GM15510 (cell line): ENCODE measurements around the gene TBX1.

Experiments used
- POLR2A ChIP-seq: IDR thresholded peaks from 3 replicates; pipeline ENCODE4 v1.6.1; 2011; ENCODE audit warnings: borderline replicate concordance; ENCODE audit not compliant: insufficient read length; ENCODE audit errors: extremely low read depth

The TBX1 gene

GRCh38 chr22:19741053-19741452, 19.5 kb upstream of the TBX1 start:
- TF ChIP-seq POLR2A: no peak

- no peak for TF ChIP-seq POLR2A
These were observed 18.2 kb upstream of the TBX1 start for GRCh38 chr22:19742160-19743066.

- TF ChIP-seq POLR2A: no peak
These were observed 17.5 kb upstream of the TBX1 start for GRCh38 chr22:19743081-19743480.

- TF ChIP-seq POLR2A: no peak
These were observed 16.9 kb upstream of the TBX1 start for GRCh38 chr22:19743651-19744050.

- TF ChIP-seq POLR2A: no peak
These were observed 16.1 kb upstream of the TBX1 start for GRCh38 chr22:19744350-19745006.

GRCh38 chr22:19745155-19746101, 15.2 kb upstream of the TBX1 start:
- TF ChIP-seq POLR2A: no peak

GRCh38 chr22:19746726-19747125, 13.9 kb upstream of the TBX1 start:
- TF ChIP-seq POLR2A: no peak

GRCh38 chr22:19747551-19747950, 13.0 kb upstream of the TBX1 start:
- no peak for TF ChIP-seq POLR2A

GRCh38 chr22:19748139-19748538, 12.4 kb upstream of the TBX1 start:
- no peak for TF ChIP-seq POLR2A

GRCh38 chr22:19748991-19749664, 11.4 kb upstream of the TBX1 start:
- TF ChIP-seq POLR2A: no peak

GRCh38 chr22:19749876-19750275, 10.7 kb upstream of the TBX1 start:
- TF ChIP-seq POLR2A: no peak

GRCh38 chr22:19750507-19751490, 9.8 kb upstream of the TBX1 start:
- no peak for TF ChIP-seq POLR2A
